GM12801 (cell line): ENCODE data around the gene PRKCB.

Experiments
- TF ChIP-seq, protein P1 (sequence below): IDR thresholded peaks from one replicate; pipeline ENCODE4 v1.5.1; 2011; ENCODE audit warnings: control low read depth; ENCODE audit not compliant: insufficient read length; ENCODE audit errors: extremely low read depth

The PRKCB gene

DNA sequence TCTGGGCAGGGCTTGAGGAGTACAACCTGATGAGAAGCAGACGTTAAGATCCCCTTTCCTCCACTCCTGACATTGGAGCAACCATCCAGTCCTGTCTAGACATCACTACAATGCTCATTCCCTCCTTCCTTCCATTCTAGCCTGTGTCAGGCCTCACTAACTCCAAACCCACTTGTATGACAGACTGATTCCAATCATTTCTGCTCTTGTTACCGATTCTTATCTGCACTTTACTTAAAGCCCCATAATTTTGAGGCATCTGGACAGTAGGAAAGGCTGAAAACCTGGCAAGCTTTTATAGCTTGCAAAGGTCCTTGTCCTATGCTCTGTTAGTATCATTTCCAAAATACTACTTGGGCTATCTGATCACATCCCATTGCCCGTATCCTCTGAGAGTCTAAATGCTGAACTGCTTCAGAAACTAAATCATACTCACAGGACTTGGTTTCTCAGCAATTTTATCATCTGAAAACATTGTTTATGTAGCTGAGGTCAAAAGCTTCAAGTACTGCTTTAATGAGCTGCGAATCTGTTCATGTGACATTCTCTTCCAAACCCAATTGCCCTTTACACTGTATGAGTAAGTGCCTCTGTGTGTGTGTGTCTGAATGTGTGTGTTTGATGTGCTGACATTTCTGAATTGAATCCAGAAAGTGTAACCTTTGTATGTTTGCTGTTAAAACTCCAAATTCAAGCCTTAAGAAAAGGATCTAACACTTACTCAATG is 363.2 kb downstream of the PRKCB start:
- TF ChIP-seq, protein P1, sequence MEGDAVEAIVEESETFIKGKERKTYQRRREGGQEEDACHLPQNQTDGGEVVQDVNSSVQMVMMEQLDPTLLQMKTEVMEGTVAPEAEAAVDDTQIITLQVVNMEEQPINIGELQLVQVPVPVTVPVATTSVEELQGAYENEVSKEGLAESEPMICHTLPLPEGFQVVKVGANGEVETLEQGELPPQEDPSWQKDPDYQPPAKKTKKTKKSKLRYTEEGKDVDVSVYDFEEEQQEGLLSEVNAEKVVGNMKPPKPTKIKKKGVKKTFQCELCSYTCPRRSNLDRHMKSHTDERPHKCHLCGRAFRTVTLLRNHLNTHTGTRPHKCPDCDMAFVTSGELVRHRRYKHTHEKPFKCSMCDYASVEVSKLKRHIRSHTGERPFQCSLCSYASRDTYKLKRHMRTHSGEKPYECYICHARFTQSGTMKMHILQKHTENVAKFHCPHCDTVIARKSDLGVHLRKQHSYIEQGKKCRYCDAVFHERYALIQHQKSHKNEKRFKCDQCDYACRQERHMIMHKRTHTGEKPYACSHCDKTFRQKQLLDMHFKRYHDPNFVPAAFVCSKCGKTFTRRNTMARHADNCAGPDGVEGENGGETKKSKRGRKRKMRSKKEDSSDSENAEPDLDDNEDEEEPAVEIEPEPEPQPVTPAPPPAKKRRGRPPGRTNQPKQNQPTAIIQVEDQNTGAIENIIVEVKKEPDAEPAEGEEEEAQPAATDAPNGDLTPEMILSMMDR: no peak

DNA sequence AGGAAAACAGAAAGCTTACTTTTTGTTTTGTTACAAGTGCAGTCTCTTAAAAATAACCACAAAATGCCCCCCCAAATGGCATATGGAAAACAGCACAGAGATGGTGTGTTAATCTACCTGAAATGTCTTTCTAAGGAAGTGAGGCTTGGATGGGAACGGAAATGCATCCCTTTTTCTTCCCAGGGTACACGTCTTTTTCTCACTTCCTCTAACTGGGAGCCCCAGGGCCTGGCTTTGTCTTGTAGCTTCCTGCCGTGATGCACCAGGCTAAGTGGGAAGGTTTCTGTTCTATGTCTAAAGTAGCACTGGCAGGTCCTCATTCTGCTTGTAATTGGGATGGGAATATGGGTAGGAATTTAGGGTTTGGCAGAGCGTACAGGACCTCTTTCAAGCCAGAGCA is 367.9 kb downstream of the PRKCB start:
- TF ChIP-seq, protein P1: no peak

DNA sequence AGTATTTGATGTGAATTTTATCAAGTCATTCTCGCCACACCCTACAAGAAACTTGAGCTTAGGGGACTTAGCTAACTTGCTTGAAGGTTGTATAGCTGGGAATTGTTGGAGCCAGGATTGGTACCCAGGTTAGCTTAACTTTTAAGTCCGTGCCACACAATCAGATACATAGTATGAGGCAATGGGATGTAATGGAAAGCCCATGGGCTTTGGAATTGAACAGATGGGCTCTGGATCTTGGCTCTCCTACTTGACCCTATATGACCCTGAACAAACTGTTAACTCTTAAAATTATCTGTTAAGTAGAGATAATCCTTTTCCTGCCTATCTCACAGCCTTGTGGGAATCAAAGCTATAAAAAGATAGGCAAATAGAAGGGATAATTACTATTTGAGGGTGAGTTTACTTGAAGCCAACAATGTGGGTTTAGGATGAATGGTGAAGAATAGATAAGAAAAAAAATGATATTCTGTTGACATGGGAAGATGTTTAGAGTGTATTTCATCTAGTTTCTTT is 368.4 kb downstream of the PRKCB start:
- TF ChIP-seq, protein P1: no peak

DNA sequence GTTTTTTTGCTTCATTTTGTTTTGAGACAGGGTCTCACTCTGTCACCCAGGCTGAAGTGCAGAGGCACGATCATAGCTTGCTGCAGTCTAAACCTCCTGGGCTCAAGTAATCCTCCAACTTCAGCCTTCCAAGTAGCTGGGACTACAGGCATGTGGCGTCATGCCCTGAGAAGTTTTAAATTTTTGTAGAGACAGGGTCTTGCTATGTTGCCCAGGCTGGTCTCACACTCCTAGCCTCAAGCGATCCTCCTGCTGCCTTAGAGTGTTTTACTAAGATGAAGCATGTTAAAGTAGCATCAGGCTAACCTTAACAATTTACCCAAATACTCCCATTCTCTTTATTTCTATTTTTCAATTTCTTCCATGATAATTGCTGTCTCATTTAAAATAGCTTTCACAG is 371.1 kb downstream of the PRKCB start:
- TF ChIP-seq, protein P1: no peak

DNA sequence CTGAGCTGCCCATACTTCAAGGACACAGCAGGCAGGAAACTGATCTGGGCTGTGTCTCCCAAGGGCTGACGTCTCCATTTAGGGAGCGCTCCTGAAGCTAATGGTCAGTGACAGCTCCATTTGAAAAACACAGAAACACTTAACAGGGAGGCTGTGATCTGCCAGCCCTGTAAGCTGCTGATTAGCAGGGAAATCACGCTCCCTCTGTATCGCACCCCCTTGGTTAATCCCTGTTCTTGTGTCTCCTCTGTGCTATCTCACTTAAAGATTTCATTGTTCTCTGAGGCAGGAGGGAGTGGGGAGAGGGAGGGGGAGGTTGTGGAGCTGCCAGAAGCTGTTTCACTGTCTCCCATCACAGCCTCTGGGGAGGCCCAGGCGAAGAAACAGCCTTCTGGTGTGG is 372.9 kb downstream of the PRKCB start:
- TF ChIP-seq, protein P1: no peak

DNA sequence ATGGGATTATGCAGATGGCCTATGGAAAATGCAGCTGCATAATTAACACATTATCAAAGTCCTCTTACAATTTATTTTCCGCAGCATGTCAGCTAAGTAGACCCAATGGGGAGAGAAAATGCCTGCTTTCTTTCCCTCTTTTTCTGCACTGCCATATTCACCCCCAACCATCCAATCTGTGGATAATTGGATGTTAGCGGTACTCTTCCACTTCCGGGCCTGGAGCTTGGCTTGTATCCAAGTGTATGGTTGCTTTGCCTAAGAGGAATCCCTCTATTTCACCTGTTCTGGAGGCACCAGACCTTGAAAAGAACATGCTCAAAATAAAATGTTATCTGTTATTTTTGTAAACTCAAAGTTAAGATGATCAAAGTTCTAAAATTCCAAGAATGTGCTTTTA is 379.2 kb downstream of the PRKCB start:
- TF ChIP-seq, protein P1: no peak

DNA sequence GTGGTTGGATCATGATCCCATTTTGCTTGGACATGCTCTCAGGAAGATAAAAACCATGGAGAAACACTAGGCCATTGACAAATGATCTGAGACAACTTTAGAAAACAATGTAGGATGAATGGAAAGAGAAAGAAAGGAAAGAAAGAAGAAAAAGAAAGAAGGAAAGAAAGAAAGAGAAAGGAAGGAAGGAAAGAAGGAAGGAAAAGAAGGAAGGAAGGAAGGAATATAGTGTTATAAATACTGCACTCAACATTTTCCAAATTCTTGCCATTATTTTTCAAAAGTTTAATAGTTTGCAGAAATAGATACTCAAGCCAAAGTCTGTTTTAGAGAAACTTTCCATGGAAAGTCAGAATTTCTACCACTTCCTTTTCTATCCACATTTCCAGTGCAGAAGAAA is 381.2 kb downstream of the PRKCB start:
- TF ChIP-seq, protein P1: no peak
